ENCODE measurements around the gene RAB11FIP4. TPM values are rescaled to one million over a fixed set of nuclear protein-coding genes. Genes with fewer than 3 reads are reported as not detected.

The RAB11FIP4 gene
- total and polyA plus RNA-seq, 2 of the 8 experiments (the other 6 are each of a cell fraction or from before 2014, with no cell fraction given) = 21.7 to 53.2 TPM

- Histone ChIP-seq H3K9me3 (ENCODE audit: insufficient read depth in 2 of 2, low read depth in 1 of 2, low read length in 1 of 2) (no peaks in the 10 kb centered on the region), H3K27ac (ENCODE audit: low read depth, low read length) (no peak overlapping the region), H3K4ac (replicated peaks; ENCODE audit: insufficient read length, low read depth, low read length) (no peak overlapping the region), H2AFZ (ENCODE audit: low read length) (no peak overlapping the region), H3K18ac (ENCODE audit: extremely low read depth, low read length) (no peak overlapping the region), H2AK5ac (ENCODE audit: low read depth, low read length) (no peak overlapping the region), H3K36me3 (ENCODE audit: control insufficient read depth in 2 of 4, insufficient read depth in 4 of 4, low read length in 3 of 4) (no peaks in the 10 kb centered on the region), H3K23ac (ENCODE audit: insufficient read length) (no peak overlapping the region), H3K4me1 (replicated peaks in 1 of 4; ENCODE audit: control insufficient read depth in 3 of 4, insufficient read depth in 4 of 4, low read length in 3 of 4) (peaks cover 3 to 10% (median 6%) of the 10 kb centered on the region in 4 experiments), H3K23me2 (ENCODE audit: low read depth, low read length) (no peaks in the 10 kb centered on the region), H2BK20ac (ENCODE audit: low read length) (no peak overlapping the region), H3K79me1 (ENCODE audit: low read depth, low read length) (no peaks in the 10 kb centered on the region), H3K4me3 (ENCODE audit: extremely low read depth in 1 of 4, insufficient read depth in 2 of 4, low read depth in 3 of 4, low read length in 4 of 4) (no peak overlapping the region), H3K79me2 (ENCODE audit: control insufficient read depth in 1 of 2, insufficient read depth in 2 of 2, low read length in 2 of 2) (no peaks in the 10 kb centered on the region), H4K5ac (ENCODE audit: insufficient read length, low read depth, low read length) (no peak overlapping the region), H4K91ac (replicated peaks; ENCODE audit: insufficient read length, low read length) (no peak overlapping the region), H2BK15ac (ENCODE audit: low read length) (no peak overlapping the region), H3K27me3 (replicated peaks in 1 of 4; ENCODE audit: control insufficient read depth in 3 of 4, extremely low read depth in 1 of 4, insufficient read depth in 3 of 4, low read length in 3 of 4) (no peaks in the 10 kb centered on the region), H3K4me2 (ENCODE audit: insufficient read depth in 1 of 2, low read depth in 2 of 2, low read length in 2 of 2) (0 out of 4 replicates have a peak overlapping the region, but pooled peaks of 1 of the 2 experiments have one; percentile 14), H2BK5ac (ENCODE audit: low read depth, low read length) (no peak overlapping the region), H2BK12ac (ENCODE audit: low read depth, low read length) (no peak overlapping the region), H2BK120ac (replicated peaks; ENCODE audit: low read depth, low read length) (no peak overlapping the region), H4K8ac (ENCODE audit: extremely low read depth, insufficient read depth, low read length) (no peak overlapping the region), H4K20me1 (replicated peaks in 1 of 2; ENCODE audit: control insufficient read depth in 1 of 2, insufficient read depth in 2 of 2, low read length in 2 of 2) (no peaks in the 10 kb centered on the region), H3K56ac (replicated peaks; ENCODE audit: insufficient read length, low read depth, low read length) (no peak overlapping the region), H3K9ac (replicated peaks in 1 of 4; ENCODE audit: extremely low read depth in 1 of 4, low read depth in 3 of 4, low read length in 3 of 4) (no peak overlapping the region), H3K14ac (ENCODE audit: insufficient read length) (no peak overlapping the region)
- POLR2A ChIA-PET (ENCODE audit: partially characterized antibody) = interaction anchor here (0.8 to 1.2 kb wide), 2 partner anchors 12 to 379 kb away, joined by 3 read pairs; no protein-coding TSS in a partner anchor
- CTCF ChIA-PET (ENCODE audit: partially characterized antibody) = interaction anchor here (0.7 to 2.7 kb wide), 6 partner anchors 10 to 113 kb away, joined by 3 to 23 read pairs (median 4); partner anchors contain the start of gene RAB11FIP4
- DNase-seq (ENCODE audit: low read depth in 1 of 2, low spot score in 2 of 2) (no peak), FAIRE-seq (no peak)
- no peak for TF ChIP-seq BACH1 (IDR thresholded peaks at IDR 0.05; ENCODE audit: low read length)
- no peak for TF ChIP-seq JUND (IDR thresholded peaks at IDR 0.05; ENCODE audit: low read length)
- TF ChIP-seq E2F6 (IDR thresholded peaks at IDR 0.05) = no peak
- TF ChIP-seq TAF7 (optimal IDR thresholded peaks at IDR 0.05; ENCODE audit: borderline replicate concordance, low read depth, low read length) = no peak
- no peak for TF ChIP-seq ATF3 (IDR thresholded peaks at IDR 0.05; ENCODE audit: insufficient read depth, low read depth, low read length)
- TF ChIP-seq TEAD4 (IDR thresholded peaks at IDR 0.05; ENCODE audit: low read depth, low read length) = peak; percentile 51; the same call in 1 of the 2 replicates
- TF ChIP-seq RBBP5 (IDR thresholded peaks at IDR 0.05; ENCODE audit: borderline replicate concordance, low read depth, low read length) = no peak
- TF ChIP-seq CREB1 (IDR thresholded peaks at IDR 0.05) = no peak
- TF ChIP-seq CEBPB (IDR thresholded peaks at IDR 0.05; ENCODE audit: low read depth, low read length) = no peak
- no peak for TF ChIP-seq USF2 (IDR thresholded peaks at IDR 0.05; ENCODE audit: low read length)
- no peak for TF ChIP-seq KDM1A (IDR thresholded peaks at IDR 0.05; ENCODE audit: borderline replicate concordance, low read length)
- TF ChIP-seq SRF (IDR thresholded peaks at IDR 0.05; ENCODE audit: low read depth, low read length) = no peak
These were observed 12.8 kb upstream of the RAB11FIP4 start for GRCh38 chr17:31378638-31379037.
